SK-N-MC (cell line): Measurements from ENCODE around the gene HSPA1A.
A peak's percentile ranks its signal among the peaks of the same experiment; 100 is the strongest.
"Not testable (repeated sequence)": the region's sequence is repeated elsewhere in the genome, so short reads cannot be mapped to it uniquely, and the experiment has no call there.

Source experiments
- DNase-seq: peaks from one replicate; pipeline ENCODE4 v3.0.0-alpha.2; 2011; ENCODE audit warnings: low read depth, low spot score
- H3K27ac ChIP-seq: fragments of 200-600 bp; sonication (generic); 2 replicates; pipeline ENCODE4 v1.5.1; 2016; ENCODE audit warnings: mixed run types
- H3K36me3 ChIP-seq: fragments of 200-600 bp; sonication (generic); 2 replicates; pipeline ENCODE4 v1.6.1; 2017; ENCODE audit warnings: antibody characterized with exemption, low read length, mixed read lengths; ENCODE audit not compliant: insufficient read depth
- H3K4me3 ChIP-seq: fragments of 200-600 bp; sonication (generic); 2 replicates; pipeline ENCODE4 v1.5.1; 2016
- H3K9ac ChIP-seq: fragments of 200-600 bp; sonication (generic); 2 replicates; pipeline ENCODE4 v1.8.0; 2017; ENCODE audit warnings: mixed run types, mixed read lengths; ENCODE audit not compliant: insufficient read length
- H3K9me3 ChIP-seq: fragments of 200-600 bp; sonication (generic); 2 replicates; pipeline ENCODE4 v1.6.1; 2017; ENCODE audit warnings: low read depth, mild to moderate bottlenecking, antibody characterized with exemption, low read length, moderate library complexity, mixed read lengths
- EZH2 ChIP-seq: fragments of 200-600 bp; sonication (generic); IDR thresholded peaks from one replicate; pipeline ENCODE4 v1.6.1; 2017; ENCODE audit warnings: antibody characterized with exemption
- FOXP2 ChIP-seq: optimal IDR thresholded peaks from 2 replicates; pipeline ENCODE3; 2011; ENCODE audit warnings: mild to moderate bottlenecking, moderate library complexity; ENCODE audit not compliant: insufficient read depth; ENCODE audit errors: extremely low read length, control extremely low read depth
- POLR2AphosphoS5 ChIP-seq: IDR thresholded peaks from 2 replicates; pipeline ENCODE4 v1.6.1; 2012; ENCODE audit warnings: mild to moderate bottlenecking, low read depth, low read length, borderline replicate concordance

The HSPA1A gene

GRCh38 chr6:31797588-31797987 is 17.8 kb upstream of the HSPA1A start:
- no peak for TF ChIP-seq EZH2
- no peak for TF ChIP-seq FOXP2
- TF ChIP-seq POLR2AphosphoS5, result no peak
- peaks cover 22% of the 10 kb centered on the region; the same call in 1 of the 2 replicates for H3K36me3 ChIP-seq

GRCh38 chr6:31799781-31800180 is 15.6 kb upstream of the HSPA1A start:
- H3K9ac ChIP-seq, result no peak overlapping the region
- no peaks in the 10 kb centered on the region for H3K9me3 ChIP-seq
- H3K36me3 ChIP-seq, result peaks cover 24% of the 10 kb centered on the region; the same call in 1 of the 2 replicates
- H3K27ac ChIP-seq, result no peak overlapping the region
- DNase-seq, result no peak
- TF ChIP-seq FOXP2 (no peak), POLR2AphosphoS5 (no peak), EZH2 (no peak)
- H3K4me3 ChIP-seq, result no peak overlapping the region

More at GRCh38 chr6:31797588-31797987, 17.8 kb upstream of the HSPA1A start:
- peak overlapping the region; percentile 79 for H3K27ac ChIP-seq
- H3K9ac ChIP-seq, result no peak overlapping the region
- H3K4me3 ChIP-seq, result no peak overlapping the region
- no peaks in the 10 kb centered on the region for H3K9me3 ChIP-seq
- no peak for DNase-seq

GRCh38 chr6:31801031-31801927 is 14.1 kb upstream of the HSPA1A start:
- not testable (repeated sequence) for H3K9me3 ChIP-seq, DNase-seq, H3K9ac ChIP-seq, H3K4me3 ChIP-seq, H3K27ac ChIP-seq
- H3K36me3 ChIP-seq, result peaks cover 27% of the 10 kb centered on the region; the same call in 1 of the 2 replicates

- Histone ChIP-seq H3K36me3 (peaks cover 23% of the 10 kb centered on the region; the same call in 1 of the 2 replicates), H3K4me3 (peak overlapping the region; percentile 97), H3K9me3 (no peaks in the 10 kb centered on the region), H3K27ac (peak overlapping the region; percentile 88), H3K9ac (peak overlapping the region; percentile 90)
- no peak for DNase-seq
- TF ChIP-seq FOXP2 (no peak), POLR2AphosphoS5 (no peak), EZH2 (no peak)
Observed at GRCh38 chr6:31805939-31806469, 9.3 kb upstream of the HSPA1A start.

- Histone ChIP-seq H3K27ac (peak within 1 kb of the TSS; percentile 88), H3K9me3 (no peaks in the 10 kb centered on the region), H3K36me3 (peaks cover 16% of the 10 kb centered on the region; the same call in 1 of the 2 replicates), H3K4me3 (peak within 1 kb of the TSS; percentile 97), H3K9ac (peak within 1 kb of the TSS; percentile 90)
- TF ChIP-seq POLR2AphosphoS5 (peak; percentile 96), FOXP2 (no peak), EZH2 (no peak)
- peak; percentile 66 for DNase-seq
Observed at GRCh38 chr6:31806470-31807272, 8.7 kb upstream of the HSPA1A start, which contains the start of gene LSM2. TSS of gene LSM2 (minus strand) at chr6:31806966. CDS start at chr6:31806757, 209 bp downstream.

GRCh38 chr6:31808599-31808998 is 6.7 kb upstream of the HSPA1A start:
- H3K36me3 ChIP-seq, H3K27ac ChIP-seq, H3K9ac ChIP-seq, H3K9me3 ChIP-seq, DNase-seq, H3K4me3 ChIP-seq: not testable (repeated sequence)

GRCh38 chr6:31811645-31812044 is 3.7 kb upstream of the HSPA1A start:
- no peaks in the 10 kb centered on the region for H3K9me3 ChIP-seq
- no peak overlapping the region for H3K27ac ChIP-seq
- H3K36me3 ChIP-seq, result no peaks in the 10 kb centered on the region
- H3K4me3 ChIP-seq, result no peak overlapping the region
- no peak overlapping the region for H3K9ac ChIP-seq
- TF ChIP-seq FOXP2 (no peak), POLR2AphosphoS5 (no peak), EZH2 (no peak)
- DNase-seq, result no peak

- peak overlapping the region; percentile 88 for H3K27ac ChIP-seq
- peak overlapping the region; percentile 46 for H3K9ac ChIP-seq
- H3K4me3 ChIP-seq, result peak overlapping the region; percentile 48; the same call in 1 of the 2 replicates
Observed at GRCh38 chr6:31813465-31813849, 1.9 kb upstream of the HSPA1A start.

More at GRCh38 chr6:31813465-31813849, 1.9 kb upstream of the HSPA1A start:
- no peaks in the 10 kb centered on the region for H3K9me3 ChIP-seq
- H3K36me3 ChIP-seq, result no peaks in the 10 kb centered on the region
- no peak for DNase-seq
- no peak for TF ChIP-seq EZH2
- TF ChIP-seq FOXP2, result no peak
- no peak for TF ChIP-seq POLR2AphosphoS5
